Measurements from ENCODE around the gene CCDC7.
"Not testable (repeated sequence)": the region's sequence is repeated elsewhere in the genome, so short reads cannot be mapped to it uniquely, and the experiment has no call there.

The CCDC7 gene

DNA sequence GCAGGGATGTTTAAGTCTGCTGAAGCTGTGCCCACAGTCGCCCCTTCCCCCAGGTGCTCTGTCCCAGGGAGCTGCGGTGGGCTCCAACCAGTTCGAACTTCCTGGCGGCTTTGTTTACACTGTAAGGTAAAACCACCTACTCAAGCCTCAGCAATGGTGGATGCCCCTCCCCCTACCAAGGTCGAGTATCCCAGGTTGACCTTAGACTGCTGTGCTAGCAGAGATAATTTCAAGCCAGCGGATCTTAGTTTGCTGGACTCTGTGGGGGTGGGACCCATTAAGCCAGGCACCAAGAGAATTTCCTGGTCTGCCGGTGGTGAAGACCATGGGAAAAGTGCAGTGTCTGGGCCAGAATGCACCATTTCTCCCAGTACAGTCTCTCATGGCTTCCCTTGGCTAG, 56.0 kb downstream of the CCDC7 start:
- TF ChIP-seq EZH2phosphoT487 (IDR thresholded peaks at IDR 0.05; ENCODE audit: borderline replicate concordance), result no peak
- TF ChIP-seq, protein P1, sequence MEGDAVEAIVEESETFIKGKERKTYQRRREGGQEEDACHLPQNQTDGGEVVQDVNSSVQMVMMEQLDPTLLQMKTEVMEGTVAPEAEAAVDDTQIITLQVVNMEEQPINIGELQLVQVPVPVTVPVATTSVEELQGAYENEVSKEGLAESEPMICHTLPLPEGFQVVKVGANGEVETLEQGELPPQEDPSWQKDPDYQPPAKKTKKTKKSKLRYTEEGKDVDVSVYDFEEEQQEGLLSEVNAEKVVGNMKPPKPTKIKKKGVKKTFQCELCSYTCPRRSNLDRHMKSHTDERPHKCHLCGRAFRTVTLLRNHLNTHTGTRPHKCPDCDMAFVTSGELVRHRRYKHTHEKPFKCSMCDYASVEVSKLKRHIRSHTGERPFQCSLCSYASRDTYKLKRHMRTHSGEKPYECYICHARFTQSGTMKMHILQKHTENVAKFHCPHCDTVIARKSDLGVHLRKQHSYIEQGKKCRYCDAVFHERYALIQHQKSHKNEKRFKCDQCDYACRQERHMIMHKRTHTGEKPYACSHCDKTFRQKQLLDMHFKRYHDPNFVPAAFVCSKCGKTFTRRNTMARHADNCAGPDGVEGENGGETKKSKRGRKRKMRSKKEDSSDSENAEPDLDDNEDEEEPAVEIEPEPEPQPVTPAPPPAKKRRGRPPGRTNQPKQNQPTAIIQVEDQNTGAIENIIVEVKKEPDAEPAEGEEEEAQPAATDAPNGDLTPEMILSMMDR (conservative IDR thresholded peaks at IDR 0.05; ENCODE audit: low read length), result no peak
- Histone ChIP-seq H3K36me3 (ENCODE audit: insufficient read depth, low read length) (peaks cover 3% of the 10 kb centered on the region; the same call in 1 of the 2 replicates), H3K27me3 (ENCODE audit: insufficient read depth, low read length, poor library complexity, severe bottlenecking) (no peaks in the 10 kb centered on the region), H3K9me3 (ENCODE audit: insufficient read depth, low read depth, low read length) (no peaks in the 10 kb centered on the region), H3K4me2 (ENCODE audit: low read depth, low read length, poor library complexity, severe bottlenecking) (no peak overlapping the region), H3K9me2 (replicated peaks; ENCODE audit: low read depth, low read length) (no peaks in the 10 kb centered on the region), H3K9ac (ENCODE audit: low read depth, low read length, poor library complexity, severe bottlenecking) (no peak overlapping the region), H3K79me2 (ENCODE audit: insufficient read depth, low read length) (no peaks in the 10 kb centered on the region), H3F3A (ENCODE audit: low read depth) (no peaks in the 10 kb centered on the region), H3K4me1 (ENCODE audit: insufficient read depth, low read length, poor library complexity, severe bottlenecking) (no peaks in the 10 kb centered on the region), H2AFZ (ENCODE audit: low read length) (no peak overlapping the region), H3K4me3 (ENCODE audit: low read length, poor library complexity, severe bottlenecking) (no peak overlapping the region), H4K20me1 (ENCODE audit: insufficient read depth, low read length, poor library complexity, severe bottlenecking) (no peaks in the 10 kb centered on the region)

GRCh38 chr10:32505762-32506420, 60.0 kb downstream of the CCDC7 start:
- H3K4me3 ChIP-seq (ENCODE audit: low read length, poor library complexity, severe bottlenecking); H2AFZ ChIP-seq (ENCODE audit: low read length); H3K4me2 ChIP-seq (ENCODE audit: low read depth, low read length, poor library complexity, severe bottlenecking); H3K9ac ChIP-seq (ENCODE audit: low read depth, low read length, poor library complexity, severe bottlenecking); H4K20me1 ChIP-seq (ENCODE audit: insufficient read depth, low read length, poor library complexity, severe bottlenecking); H3F3A ChIP-seq (ENCODE audit: low read depth); H3K4me1 ChIP-seq (ENCODE audit: insufficient read depth, low read length, poor library complexity, severe bottlenecking); H3K36me3 ChIP-seq (ENCODE audit: insufficient read depth, low read length); H3K79me2 ChIP-seq (ENCODE audit: insufficient read depth, low read length); H3K9me3 ChIP-seq (ENCODE audit: insufficient read depth, low read depth, low read length); H3K27me3 ChIP-seq (ENCODE audit: insufficient read depth, low read length, poor library complexity, severe bottlenecking); H3K9me2 ChIP-seq (replicated peaks; ENCODE audit: low read depth, low read length): not testable (repeated sequence)

- Histone ChIP-seq H3K9ac (ENCODE audit: low read depth, low read length, poor library complexity, severe bottlenecking) (no peak overlapping the region), H3K79me2 (ENCODE audit: insufficient read depth, low read length) (no peaks in the 10 kb centered on the region), H3F3A (ENCODE audit: low read depth) (no peaks in the 10 kb centered on the region), H3K9me2 (replicated peaks; ENCODE audit: low read depth, low read length) (no peaks in the 10 kb centered on the region), H3K4me1 (ENCODE audit: insufficient read depth, low read length, poor library complexity, severe bottlenecking) (no peaks in the 10 kb centered on the region), H3K9me3 (ENCODE audit: insufficient read depth, low read depth, low read length) (no peaks in the 10 kb centered on the region), H2AFZ (ENCODE audit: low read length) (no peak overlapping the region), H4K20me1 (ENCODE audit: insufficient read depth, low read length, poor library complexity, severe bottlenecking) (no peaks in the 10 kb centered on the region), H3K4me3 (ENCODE audit: low read length, poor library complexity, severe bottlenecking) (no peak overlapping the region), H3K36me3 (ENCODE audit: insufficient read depth, low read length) (no peaks in the 10 kb centered on the region; the same call in 1 of the 2 replicates), H3K27me3 (ENCODE audit: insufficient read depth, low read length, poor library complexity, severe bottlenecking) (no peaks in the 10 kb centered on the region), H3K4me2 (ENCODE audit: low read depth, low read length, poor library complexity, severe bottlenecking) (no peak overlapping the region)
- TF ChIP-seq, protein P1 (conservative IDR thresholded peaks at IDR 0.05; ENCODE audit: low read length), result no peak
- no peak for TF ChIP-seq EZH2phosphoT487 (IDR thresholded peaks at IDR 0.05; ENCODE audit: borderline replicate concordance)
These were observed 65.7 kb downstream of the CCDC7 start for GRCh38 chr10:32511599-32511998.
